Fibroblast of pulmonary artery (primary cell): ENCODE data around the gene SEMA4G.
A peak's percentile ranks its signal among the peaks of the same experiment; 100 is the strongest.

Experiments
- DNase-seq: peaks from one replicate; pipeline ENCODE4 v3.0.0-alpha.2; 2010; ENCODE audit warnings: low read depth
- H3K4me3 ChIP-seq: replicated peaks from 2 replicates; pipeline ENCODE4 v1.5.1; 2011; ENCODE audit warnings: low read depth, mild to moderate bottlenecking, control low read depth, low read length, moderate library complexity
- TF ChIP-seq, protein P1 (sequence below): IDR thresholded peaks from 2 replicates; pipeline ENCODE4 v1.5.1; 2011; ENCODE audit warnings: mild to moderate bottlenecking, control low read depth, low read length, inconsistent platforms; ENCODE audit errors: missing control alignments

The SEMA4G gene, protein sequence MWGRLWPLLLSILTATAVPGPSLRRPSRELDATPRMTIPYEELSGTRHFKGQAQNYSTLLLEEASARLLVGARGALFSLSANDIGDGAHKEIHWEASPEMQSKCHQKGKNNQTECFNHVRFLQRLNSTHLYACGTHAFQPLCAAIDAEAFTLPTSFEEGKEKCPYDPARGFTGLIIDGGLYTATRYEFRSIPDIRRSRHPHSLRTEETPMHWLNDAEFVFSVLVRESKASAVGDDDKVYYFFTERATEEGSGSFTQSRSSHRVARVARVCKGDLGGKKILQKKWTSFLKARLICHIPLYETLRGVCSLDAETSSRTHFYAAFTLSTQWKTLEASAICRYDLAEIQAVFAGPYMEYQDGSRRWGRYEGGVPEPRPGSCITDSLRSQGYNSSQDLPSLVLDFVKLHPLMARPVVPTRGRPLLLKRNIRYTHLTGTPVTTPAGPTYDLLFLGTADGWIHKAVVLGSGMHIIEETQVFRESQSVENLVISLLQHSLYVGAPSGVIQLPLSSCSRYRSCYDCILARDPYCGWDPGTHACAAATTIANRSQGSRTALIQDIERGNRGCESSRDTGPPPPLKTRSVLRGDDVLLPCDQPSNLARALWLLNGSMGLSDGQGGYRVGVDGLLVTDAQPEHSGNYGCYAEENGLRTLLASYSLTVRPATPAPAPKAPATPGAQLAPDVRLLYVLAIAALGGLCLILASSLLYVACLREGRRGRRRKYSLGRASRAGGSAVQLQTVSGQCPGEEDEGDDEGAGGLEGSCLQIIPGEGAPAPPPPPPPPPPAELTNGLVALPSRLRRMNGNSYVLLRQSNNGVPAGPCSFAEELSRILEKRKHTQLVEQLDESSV

DNA sequence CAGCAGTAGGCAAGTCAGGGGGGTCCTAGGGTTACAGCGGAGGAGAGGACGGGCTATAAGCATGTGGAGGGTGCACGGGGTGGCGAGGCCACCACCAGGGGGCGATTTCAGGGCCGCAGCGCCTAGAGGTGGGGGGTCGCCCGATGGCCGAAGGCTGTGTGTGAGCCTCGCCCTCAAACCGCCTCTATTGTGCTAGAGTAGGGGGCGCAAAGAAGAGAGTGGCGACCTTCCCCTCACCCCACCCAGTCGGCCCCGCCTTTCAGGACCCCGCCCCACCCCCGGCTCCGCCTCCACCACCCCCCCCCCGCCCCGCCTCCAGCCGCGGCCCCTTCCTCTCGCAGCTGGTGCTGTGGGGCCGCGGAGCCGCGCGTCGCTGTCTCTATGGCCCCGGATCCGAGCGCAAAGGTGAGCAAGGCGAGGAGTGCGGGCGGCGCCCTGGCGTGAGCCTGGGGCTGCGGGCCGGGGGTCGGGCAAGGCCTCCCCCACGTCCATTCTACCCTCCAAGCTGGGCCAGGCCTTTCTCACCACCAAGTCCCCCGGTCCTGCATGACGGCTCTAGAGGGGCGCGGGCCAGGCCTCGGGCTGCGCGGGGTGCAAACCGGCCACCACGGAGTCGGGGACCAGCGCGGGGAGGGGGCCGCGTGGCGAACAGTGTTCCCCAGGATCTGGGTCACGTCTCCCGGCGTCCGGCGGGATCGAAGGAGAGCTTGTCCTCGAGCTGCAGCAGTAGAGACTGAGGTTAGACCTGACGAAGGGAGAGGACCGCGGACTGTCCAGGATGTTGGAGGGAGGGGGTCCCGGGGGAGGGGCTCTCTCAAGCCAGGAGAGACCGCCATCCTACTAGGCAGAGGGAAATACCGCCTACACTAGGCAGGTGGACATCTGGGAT, at the start of gene SEMA4G:
Gene SEMA4G, plus strand, starts transcription at position 318 of the 889 bp plus-strand sequence. CDS start 3,409 bp downstream, outside the sequence.
- peak within 1 kb of the TSS; percentile 60 for H3K4me3 ChIP-seq
- TF ChIP-seq, protein P1, sequence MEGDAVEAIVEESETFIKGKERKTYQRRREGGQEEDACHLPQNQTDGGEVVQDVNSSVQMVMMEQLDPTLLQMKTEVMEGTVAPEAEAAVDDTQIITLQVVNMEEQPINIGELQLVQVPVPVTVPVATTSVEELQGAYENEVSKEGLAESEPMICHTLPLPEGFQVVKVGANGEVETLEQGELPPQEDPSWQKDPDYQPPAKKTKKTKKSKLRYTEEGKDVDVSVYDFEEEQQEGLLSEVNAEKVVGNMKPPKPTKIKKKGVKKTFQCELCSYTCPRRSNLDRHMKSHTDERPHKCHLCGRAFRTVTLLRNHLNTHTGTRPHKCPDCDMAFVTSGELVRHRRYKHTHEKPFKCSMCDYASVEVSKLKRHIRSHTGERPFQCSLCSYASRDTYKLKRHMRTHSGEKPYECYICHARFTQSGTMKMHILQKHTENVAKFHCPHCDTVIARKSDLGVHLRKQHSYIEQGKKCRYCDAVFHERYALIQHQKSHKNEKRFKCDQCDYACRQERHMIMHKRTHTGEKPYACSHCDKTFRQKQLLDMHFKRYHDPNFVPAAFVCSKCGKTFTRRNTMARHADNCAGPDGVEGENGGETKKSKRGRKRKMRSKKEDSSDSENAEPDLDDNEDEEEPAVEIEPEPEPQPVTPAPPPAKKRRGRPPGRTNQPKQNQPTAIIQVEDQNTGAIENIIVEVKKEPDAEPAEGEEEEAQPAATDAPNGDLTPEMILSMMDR: peak; percentile 73
- DNase-seq: peak; percentile 36

DNA sequence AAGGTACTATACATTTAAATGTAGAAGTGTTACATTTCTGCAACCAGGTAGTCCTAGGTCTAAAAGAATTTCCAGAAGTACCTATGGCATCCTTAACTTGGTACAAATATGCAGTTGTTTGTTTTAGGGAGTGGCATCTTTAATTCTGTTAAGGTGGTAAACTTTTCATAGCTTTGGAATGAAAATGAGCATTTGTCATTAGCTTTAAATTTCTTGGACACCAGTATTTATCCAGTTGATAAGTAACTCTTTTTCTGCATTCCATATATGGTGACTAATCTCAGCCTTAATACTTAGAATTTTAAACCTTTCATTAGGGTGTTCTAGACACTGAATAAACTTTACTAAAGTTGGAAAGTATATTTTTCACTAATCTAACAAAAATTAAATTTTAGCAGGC, 45.7 kb upstream of the SEMA4G start:
- DNase-seq: no peak
- no peak overlapping the region for H3K4me3 ChIP-seq
- TF ChIP-seq, protein P1: no peak

DNA sequence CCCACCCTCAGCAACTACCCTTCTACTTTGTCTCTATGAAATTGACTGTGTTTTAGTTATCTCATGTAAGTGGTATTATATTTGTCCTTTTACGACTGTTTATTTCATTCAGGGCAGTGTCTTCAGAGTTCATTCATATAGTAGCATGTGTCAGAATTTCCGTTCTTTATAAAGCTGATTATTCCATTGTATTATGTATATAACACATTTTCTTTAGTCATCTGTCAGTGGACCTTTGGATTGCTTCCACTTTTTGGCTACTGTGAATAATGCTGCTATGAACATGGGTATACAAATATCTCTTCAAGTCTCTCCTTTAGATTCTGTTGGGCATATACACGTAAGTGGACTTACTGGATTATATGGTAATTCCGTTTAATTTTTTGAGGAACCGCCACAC, 42.0 kb upstream of the SEMA4G start:
- DNase-seq: peak; percentile 5
- TF ChIP-seq, protein P1: no peak
- no peak overlapping the region for H3K4me3 ChIP-seq

DNA sequence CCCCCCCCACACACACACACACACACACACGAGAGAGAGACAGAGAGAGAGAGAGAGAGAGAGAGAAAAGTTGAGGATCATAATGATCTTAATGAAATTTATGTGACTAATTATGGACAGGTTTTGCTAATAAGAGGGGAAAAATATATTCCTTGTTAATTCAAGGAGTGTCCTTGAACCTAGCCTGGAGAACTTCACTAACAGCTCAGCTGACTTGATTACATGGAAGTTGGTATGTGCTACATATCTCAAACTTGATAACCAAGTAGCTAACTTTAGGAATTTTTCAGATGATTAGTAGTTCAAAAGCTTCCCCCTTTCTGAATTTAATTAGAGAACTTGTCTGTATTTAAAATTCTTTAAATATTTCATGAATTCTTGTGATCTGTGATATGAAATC, 41.3 kb upstream of the SEMA4G start:
- TF ChIP-seq, protein P1: no peak
- DNase-seq: no peak
- H3K4me3 ChIP-seq: no peak overlapping the region

DNA sequence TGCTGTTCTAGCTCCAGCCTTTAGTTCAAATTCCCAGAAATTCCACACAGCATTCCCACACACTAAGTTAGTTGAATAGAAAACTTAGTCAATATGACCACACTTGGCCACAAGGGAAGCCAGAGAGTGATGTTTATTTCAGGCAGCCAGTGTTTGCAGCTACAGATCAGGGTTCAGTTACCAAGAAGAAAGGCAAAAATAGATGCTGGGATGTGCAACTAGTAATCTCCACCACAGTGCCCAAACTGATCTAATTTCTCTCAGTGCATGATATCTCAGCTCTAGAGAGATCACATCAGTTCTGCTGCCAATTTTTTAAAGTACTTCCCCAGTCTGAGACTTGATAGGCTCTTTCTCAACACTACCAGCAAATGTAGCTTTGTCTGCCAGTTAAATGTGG, 38.9 kb upstream of the SEMA4G start:
- DNase-seq: peak; percentile 7
- no peak overlapping the region for H3K4me3 ChIP-seq
- TF ChIP-seq, protein P1: peak; percentile 15

DNA sequence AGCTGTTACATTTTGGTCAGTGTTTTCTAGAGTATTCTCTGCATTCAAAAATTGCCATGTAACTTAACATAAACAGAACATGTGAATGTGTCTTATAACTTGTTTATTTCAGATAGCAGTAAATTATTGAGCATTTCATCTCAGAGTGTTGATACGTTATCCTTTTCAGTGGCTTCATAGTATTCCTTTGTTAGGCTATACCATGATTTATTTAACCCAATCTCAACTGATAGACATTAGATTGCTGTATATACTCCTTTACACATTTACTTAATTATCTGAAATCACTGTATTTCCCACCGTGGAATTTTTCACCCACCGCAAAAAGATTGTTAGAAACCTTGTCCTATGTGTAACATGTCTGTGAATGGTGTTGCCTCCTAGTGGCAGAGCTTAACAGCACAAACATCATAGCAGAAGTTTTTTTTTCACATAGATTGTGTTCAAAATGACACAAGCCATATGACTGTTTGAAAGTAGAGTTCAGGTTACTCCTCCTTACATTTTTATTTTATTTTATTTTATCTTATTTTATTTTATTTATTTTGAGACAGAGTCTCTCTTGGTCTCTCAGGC, 35.1 kb upstream of the SEMA4G start:
- H3K4me3 ChIP-seq: no peak overlapping the region
- peak; percentile 34 for DNase-seq
- TF ChIP-seq, protein P1: peak; percentile 72
